K562 (cell line): Measurements from ENCODE around the gene ZBTB24. TPM values are rescaled to one million over a fixed set of nuclear protein-coding genes. Genes with fewer than 3 reads are reported as not detected.

Experiments used
- ATAC-seq: fragments of 200-7000 bp; cut with Tn5 transposase; 3 replicates; pipeline ENCODE4 v1.9.1; 2020; ENCODE audit warnings: moderate library complexity
- BruUV-seq: library from RNA; stranded (reverse); fragments of 400-500 nt; replicated peaks from 2 replicates; lab custom pipeline; 2021; lab: Mats Ljungman, UMichigan
- CTCF ChIA-PET: fragments of 300-600 bp; formaldehyde crosslinking; extraction: SDS; loops from one replicate; lab custom pipeline; 2021; ENCODE audit warnings: low intra/inter-chr PET ratio; lab: Yijun Ruan, JAX
- POLR2A ChIA-PET: fragments of 300-600, 350-650 bp; sonication (Branson Sonifier 250); formaldehyde crosslinking; extraction: SDS; loops from one replicate; lab custom pipeline; 2021; ENCODE audit warnings: antibody characterized with exemption, inconsistent platforms; lab: Yijun Ruan, JAX
- DNase-seq, 4 experiments: peaks; one replicate each; pipeline versions ENCODE4 v3.0.0 to v3.0.0-alpha.2; 2011 to 2018; ENCODE audit warnings: low spot score in 3 of 4, mixed read lengths in 3 of 4; ENCODE audit errors: extremely low read depth in 1 of 4
- FAIRE-seq: peaks from 2 replicates; lab custom pipeline; 2011; peaks lifted over from hg19 to GRCh38; lab: Jason Lieb, UNC
- H2AFZ ChIP-seq: 2 replicates; pipeline ENCODE4 v1.6.0; 2011; ENCODE audit warnings: low read depth, low read length, control low read depth, inconsistent platforms
- H3K27ac ChIP-seq: fragments of 200-600 bp; 3 replicates; pipeline ENCODE4 v1.8.0; 2011; ENCODE audit warnings: low read depth, mild to moderate bottlenecking, control low read depth, inconsistent platforms, low read length, moderate library complexity, mixed read lengths; ENCODE audit errors: extremely low read depth
- H3K27me3 ChIP-seq, 2 experiments: fragments of 300-600 bp in 1 of 2; 2 replicates in 1 of 2; 3 replicates in 1 of 2; pipeline versions ENCODE4 v1.6.0 to v1.8.0; 2011; ENCODE audit warnings: inconsistent platforms in 2 of 2, low read length in 2 of 2, mild to moderate bottlenecking in 1 of 2, mixed read lengths in 1 of 2, moderate library complexity in 1 of 2; ENCODE audit not compliant: control insufficient read depth in 2 of 2, insufficient read depth in 2 of 2
- H3K36me3 ChIP-seq: fragments of 300-600 bp; 3 replicates; pipeline ENCODE4 v1.8.0; 2011; ENCODE audit warnings: mild to moderate bottlenecking, low read length, inconsistent platforms; ENCODE audit not compliant: control insufficient read depth, insufficient read depth
- H3K4me1 ChIP-seq, 2 experiments: fragments of 200-600 bp in 1 of 2; replicated peaks in 1 of 2; 2 replicates in 1 of 2; 3 replicates in 1 of 2; pipeline versions ENCODE4 v1.5.1 to v1.8.0; 2011; ENCODE audit warnings: inconsistent platforms in 2 of 2, low read length in 2 of 2, mild to moderate bottlenecking in 1 of 2, mixed read lengths in 1 of 2, moderate library complexity in 1 of 2; ENCODE audit not compliant: control insufficient read depth in 2 of 2, insufficient read depth in 2 of 2
- H3K4me2 ChIP-seq: 2 replicates; pipeline ENCODE4 v1.6.1; 2011; ENCODE audit warnings: low read length, control low read depth, inconsistent platforms, mixed read lengths; ENCODE audit not compliant: insufficient read depth
- H3K4me3 ChIP-seq: fragments of 200-600 bp; sonication (generic), shearing (Covaris generic); 2 replicates; pipeline ENCODE4 v1.5.1; 2016; ENCODE audit warnings: control low read depth, inconsistent platforms
- H3K79me2 ChIP-seq: fragments of 200-600 bp; 3 replicates; pipeline ENCODE4 v1.8.0; 2011; ENCODE audit warnings: low read length, inconsistent platforms; ENCODE audit not compliant: control insufficient read depth, insufficient read depth
- H3K9ac ChIP-seq, 2 experiments: 2 replicates each; pipeline versions ENCODE4 v1.6.0 to v1.6.1; 2011; ENCODE audit warnings: low read depth in 2 of 2, low read length in 2 of 2, control low read depth in 1 of 2, inconsistent platforms in 1 of 2, mild to moderate bottlenecking in 1 of 2, mixed read lengths in 1 of 2; ENCODE audit not compliant: insufficient read depth in 1 of 2
- H3K9me1 ChIP-seq: one replicate; pipeline ENCODE4 v1.6.0; 2011; ENCODE audit warnings: inconsistent platforms, mild to moderate bottlenecking, low read length, moderate library complexity; ENCODE audit not compliant: control insufficient read depth, insufficient read depth
- H3K9me3 ChIP-seq: replicated peaks from 2 replicates; pipeline ENCODE4 v1.5.1; 2011; ENCODE audit warnings: low read depth, low read length, inconsistent platforms; ENCODE audit not compliant: control insufficient read depth, insufficient read depth
- H4K20me1 ChIP-seq: replicated peaks from 2 replicates; pipeline ENCODE4 v1.6.1; 2011; ENCODE audit warnings: low read length, inconsistent platforms, mixed read lengths; ENCODE audit not compliant: control insufficient read depth, insufficient read depth
- COPS2 ChIP-seq: fragments of 450-650 bp; conservative IDR thresholded peaks from 2 replicates; pipeline ENCODE4 v1.6.1; 2016; ENCODE audit warnings: mild to moderate bottlenecking, moderate library complexity
- FIP1L1 ChIP-seq: fragments of 200-400 bp; formaldehyde crosslinking; IDR thresholded peaks from 2 replicates; pipeline ENCODE4 v1.6.1; 2018; ENCODE audit warnings: mild to moderate bottlenecking, low read depth, low read length; ENCODE audit not compliant: poor library complexity, severe bottlenecking
- KLF13 ChIP-seq: fragments of 450-650 bp; IDR thresholded peaks from 2 replicates; pipeline ENCODE4 v1.6.1; 2016; ENCODE audit warnings: missing genetic modification characterization, low read depth, mild to moderate bottlenecking, missing compliant biosample characterization, moderate library complexity, borderline replicate concordance
- MAFK ChIP-seq: IDR thresholded peaks from 2 replicates; pipeline ENCODE4 v1.6.1; 2011; ENCODE audit warnings: low read length, improper control_type of control experiment
- ZNF274 ChIP-seq: IDR thresholded peaks from 2 replicates; pipeline ENCODE4 v1.6.1; 2011; ENCODE audit warnings: low read depth, mild to moderate bottlenecking, low read length, moderate library complexity, borderline replicate concordance
- ZNF668 ChIP-seq: fragments of 250-450 bp; sonication (Bioruptor Pico); IDR thresholded peaks from 2 replicates; pipeline ENCODE4 v1.8.0; 2022; ENCODE audit warnings: mild to moderate bottlenecking, inconsistent platforms
- WGBS: fragments of 100-300 bp; shearing (Covaris generic); methylation state at CpG from one replicate; pipeline ENCODE4 v1.1.6; 2016; ENCODE audit warnings: low coverage, mixed read lengths; ENCODE audit not compliant: insufficient coverage; ENCODE audit errors: missing lambda C conversion rate; 5-methylcytosine and 5-hydroxymethylcytosine counted together
- in situ Hi-C: fragments of 300-500 bp; cut with MboI; formaldehyde crosslinking; loops from 4 replicates; pipeline ENCODE4 v1.15.0; 2018; ENCODE audit warnings: inconsistent platforms, mixed read lengths
- intact Hi-C: fragments of 100-400 bp; cut with micrococcal nuclease; formaldehyde crosslinking; loops from 2 replicates; pipeline ENCODE4 v1.14.2; 2022
- polyA plus RNA-seq, 8 experiments: library from polyadenylated mRNA; depleted of rRNA in 4 of 8; stranded (reverse) in 5 of 8; unstranded in 3 of 8; fragments of >200 nt; fragmentation: Nextera tagmentation in 2 of 8; fragmentation: Illumina TruSeq in 1 of 8; extraction: Ambion mirVana in 2 of 8; extraction: Trizol in 1 of 8; gene quantifications; 2 replicates each; pipeline versions ENCODE4 v1.2.1 to v1.2.3, GENCODE V29; 2011 to 2014; ENCODE audit warnings: inconsistent platforms in 1 of 8, missing spikeins in 1 of 8
- total RNA-seq, 7 experiments: library from RNA; depleted of rRNA in 6 of 7; stranded (reverse); fragments of >200 nt in 6 of 7; fragmentation: Illumina TruSeq in 2 of 7; extraction: Trizol in 2 of 7; gene quantifications; 2 replicates each; pipeline versions ENCODE4 v1.2.1 to v1.2.3, GENCODE V29; 2011 to 2021; ENCODE audit warnings: low replicate concordance in 1 of 7

ZBTB24 gene
- total and polyA plus RNA-seq, 9 of the 15 experiments (the other 6 are each of a cell fraction or from before 2014, with no cell fraction given) = 2.0 to 16.7 (median 8.3) TPM

- in situ Hi-C loops = no loop called here
These were observed 5.0 kb upstream of the ZBTB24 start for GRCh38 chr6:109488001-109488400.

GRCh38 chr6:109486068-109486467, 3.0 kb upstream of the ZBTB24 start:
- WGBS = 71% methylated on average over 1 of the region's 1 CpG
- POLR2A ChIA-PET = no interaction called here
- no peak for TF ChIP-seq ZNF668
- TF ChIP-seq MAFK = no peak
- TF ChIP-seq FIP1L1 = no peak

More at GRCh38 chr6:109488001-109488400, 5.0 kb upstream of the ZBTB24 start:
- BruUV-seq = no TSS peak
- no peaks in the 10 kb centered on the region for H4K20me1 ChIP-seq
- intact Hi-C loops = no loop called here
- no peak overlapping the region for H3K27ac ChIP-seq
- no peak overlapping the region for H3K4me2 ChIP-seq
- CTCF ChIA-PET = no interaction called here
- no peak for FAIRE-seq
- peaks cover 0 to 17% of the 10 kb centered on the region in 2 experiments; a peak in 4 of 5 replicates for H3K4me1 ChIP-seq
- no peaks in the 10 kb centered on the region for H3K27me3 ChIP-seq
- TF ChIP-seq KLF13 (tag) (no peak), COPS2 (no peak), ZNF274 (no peak)
- no peak overlapping the region for H3K9ac ChIP-seq
- no peaks in the 10 kb centered on the region for H3K9me3 ChIP-seq
- no peak for DNase-seq
- no peaks in the 10 kb centered on the region for H3K36me3 ChIP-seq
- H3K9me1 ChIP-seq = no peaks in the 10 kb centered on the region
- H3K79me2 ChIP-seq = no peaks in the 10 kb centered on the region
- no peak overlapping the region for H2AFZ ChIP-seq
- no peak for ATAC-seq
- H3K4me3 ChIP-seq = no peak overlapping the region
- POLR2A ChIA-PET = interaction anchor here (0.6 kb wide), 1 partner anchor 474 kb away, joined by 5 read pairs; no protein-coding TSS in a partner anchor

More at GRCh38 chr6:109486068-109486467, 3.0 kb upstream of the ZBTB24 start:
- Histone ChIP-seq H3K9me3 (no peaks in the 10 kb centered on the region), H3K4me3 (no peak overlapping the region), H4K20me1 (no peaks in the 10 kb centered on the region), H3K79me2 (peaks cover 19% of the 10 kb centered on the region), H3K4me2 (no peak overlapping the region), H2AFZ (no peak overlapping the region), H3K27ac (no peak overlapping the region), H3K27me3 (no peaks in the 10 kb centered on the region), H3K4me1 (peaks cover 17 to 20% of the 10 kb centered on the region in 2 experiments), H3K9me1 (no peaks in the 10 kb centered on the region), H3K36me3 (peaks cover 9% of the 10 kb centered on the region), H3K9ac (no peak overlapping the region)
- ATAC-seq = no peak
- DNase-seq = no peak
- no TSS peak for BruUV-seq
- CTCF ChIA-PET = no interaction called here
- intact Hi-C loops = no loop called here
- in situ Hi-C loops = no loop called here
- no peak for FAIRE-seq
